Middle frontal gyrus (tissue), 1 donor: ENCODE measurements around the gene CAMSAP3.

Experiments used
- DNase-seq: peaks from one replicate; pipeline ENCODE4 v3.0.0-alpha.2; 2015; ENCODE audit warnings: low spot score; ENCODE audit errors: extremely low spot score

CAMSAP3 gene

DNA sequence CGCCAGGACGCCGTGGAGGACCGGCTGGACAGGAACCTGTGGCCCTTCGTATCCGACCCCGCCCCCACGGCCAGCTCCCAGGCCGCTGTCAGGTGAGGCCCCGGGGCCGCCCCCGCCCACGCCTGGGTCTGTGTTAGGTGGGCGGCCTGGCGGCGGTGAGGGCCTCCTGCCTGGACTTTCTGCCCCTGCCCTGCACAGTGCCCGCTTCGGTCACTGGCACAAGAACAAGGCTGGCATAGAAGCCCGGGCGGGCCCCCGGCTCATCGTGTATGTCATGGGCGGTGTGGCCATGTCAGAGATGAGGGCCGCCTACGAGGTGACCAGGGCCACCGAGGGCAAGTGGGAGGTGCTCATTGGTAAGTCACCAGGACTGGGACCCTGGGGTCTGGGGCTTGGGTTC lies 51.5 kb downstream of the CAMSAP3 start:
- no peak for DNase-seq

DNA sequence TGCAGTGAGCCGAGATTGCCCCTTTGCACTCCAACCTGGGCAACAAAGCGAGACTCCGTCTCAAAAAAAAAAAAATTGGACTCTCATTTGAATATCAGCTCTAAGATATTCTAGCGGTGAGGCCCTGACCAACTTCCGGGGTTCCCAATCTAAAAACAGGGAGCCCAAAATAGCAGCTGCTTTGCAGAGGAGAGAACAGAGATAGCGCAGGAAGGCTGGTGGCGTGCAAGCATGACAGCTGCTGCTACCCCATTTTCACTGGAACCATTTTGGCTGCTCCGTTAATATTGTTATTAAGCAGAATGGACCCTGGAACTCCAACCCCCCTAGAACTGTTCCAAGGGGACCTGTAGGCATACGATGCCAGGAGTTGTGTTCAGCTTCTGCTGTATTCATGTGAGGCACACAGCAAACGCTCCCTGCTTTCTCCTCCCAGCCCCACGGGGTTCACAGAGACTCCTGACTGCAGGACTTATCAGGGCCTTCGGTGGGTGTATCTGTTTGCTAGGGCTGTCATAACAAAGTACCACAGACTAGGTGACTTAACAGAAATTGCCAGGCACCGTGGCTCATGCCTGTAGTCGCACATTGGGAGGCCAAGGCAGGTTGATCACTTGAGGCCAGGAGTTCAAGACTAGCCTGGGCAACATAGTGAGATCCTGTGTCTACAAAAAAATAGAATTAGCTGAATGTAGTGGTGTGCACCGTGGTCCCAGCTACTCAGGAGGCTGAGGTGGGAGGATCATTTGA lies 52.8 kb downstream of the CAMSAP3 start:
- no peak for DNase-seq

DNA sequence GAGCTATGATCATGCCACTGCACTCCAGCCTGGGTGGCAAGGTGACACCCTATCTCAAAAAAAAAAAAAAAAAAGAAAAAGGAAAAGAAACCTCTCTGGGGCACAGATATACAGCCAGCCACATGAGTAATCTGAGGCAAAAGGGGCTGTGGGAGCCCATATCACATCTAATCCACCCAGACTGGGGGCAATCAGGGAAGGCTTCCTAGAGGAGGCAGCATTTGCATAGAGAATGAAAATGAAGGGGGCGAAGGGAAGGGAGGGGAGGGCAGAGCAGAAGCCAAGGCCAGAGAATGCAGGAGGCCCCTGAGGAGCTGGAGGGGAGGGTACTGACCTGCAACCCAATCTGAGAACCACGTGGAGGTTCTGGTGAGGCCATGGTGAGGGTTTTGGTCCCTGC lies 54.5 kb downstream of the CAMSAP3 start:
- no peak for DNase-seq

GRCh38 chr19:7652061-7652641 lies 56.5 kb downstream of the CAMSAP3 start:
- DNase-seq, result peak; percentile 34

GRCh38 chr19:7654401-7654800 lies 58.7 kb downstream of the CAMSAP3 start:
- no peak for DNase-seq

DNA sequence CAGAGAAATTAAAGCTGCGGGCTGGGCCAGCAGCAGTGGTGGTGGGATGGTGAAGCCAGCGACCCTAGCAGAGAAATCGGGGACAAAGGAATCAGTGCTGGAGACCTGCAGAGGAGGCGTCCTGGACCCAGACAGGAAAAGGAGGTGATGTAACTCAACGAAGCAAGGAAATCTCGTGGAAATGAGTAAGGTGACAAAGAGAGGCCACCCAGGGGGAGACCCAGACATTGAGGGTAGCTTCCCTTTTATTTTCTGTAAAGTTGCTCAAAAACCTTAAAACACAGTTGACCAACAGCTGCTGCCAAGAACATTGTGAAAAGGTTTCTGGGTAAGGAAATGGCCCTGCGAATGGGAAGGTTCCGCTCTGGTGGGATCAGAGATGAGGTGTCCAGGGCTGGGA lies 59.9 kb downstream of the CAMSAP3 start:
- no peak for DNase-seq

GRCh38 chr19:7657131-7657751 lies 61.6 kb downstream of the CAMSAP3 start:
- no peak for DNase-seq

DNA sequence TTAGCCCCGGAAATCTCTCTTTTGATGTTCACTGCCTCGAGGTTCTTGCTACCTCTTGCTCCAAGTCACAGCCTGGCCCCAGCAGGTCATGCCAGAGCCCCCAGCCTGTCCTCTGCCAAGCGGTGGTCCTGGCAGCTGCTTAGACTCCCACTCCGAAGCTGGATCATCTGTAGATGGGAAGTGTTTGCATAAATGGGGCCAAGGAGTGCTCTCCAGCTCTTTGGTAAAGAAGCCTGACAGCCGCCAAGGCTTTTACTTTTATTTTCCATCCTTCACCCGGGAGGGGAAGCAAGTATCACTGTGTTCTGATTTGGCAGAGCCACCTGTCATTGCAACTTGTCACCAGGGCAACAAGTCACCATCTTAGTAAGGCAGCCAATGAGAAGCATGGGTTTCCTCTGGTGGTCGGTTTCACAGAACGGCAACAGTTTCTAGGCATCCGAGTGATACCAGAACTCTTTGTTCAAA lies 62.6 kb downstream of the CAMSAP3 start:
- no peak for DNase-seq

- no peak for DNase-seq
Measured at GRCh38 chr19:7661744-7662538, 66.3 kb downstream of the CAMSAP3 start.

DNA sequence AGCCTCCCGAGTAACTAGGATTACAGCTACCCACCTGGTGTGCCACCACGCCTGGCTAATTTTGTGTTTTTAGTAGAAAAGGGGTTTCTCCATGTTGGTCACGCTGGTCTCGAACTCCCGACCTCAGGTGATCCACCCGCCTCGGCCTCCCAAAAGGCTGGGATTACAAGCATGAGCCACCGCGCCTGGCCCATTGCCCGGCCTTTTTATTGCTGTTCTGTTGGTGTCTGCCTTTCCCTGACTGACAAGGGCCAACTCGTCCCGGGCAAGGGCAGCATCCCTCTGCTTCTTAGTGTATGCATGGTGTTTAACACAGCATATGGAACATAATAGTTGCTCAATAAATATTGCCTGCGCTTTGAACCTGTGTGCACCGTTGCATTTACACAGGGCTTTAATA lies 67.0 kb downstream of the CAMSAP3 start:
- no peak for DNase-seq

- no peak for DNase-seq
Measured at GRCh38 chr19:7663706-7664105, 68.0 kb downstream of the CAMSAP3 start.

GRCh38 chr19:7665076-7665475 lies 69.4 kb downstream of the CAMSAP3 start:
- peak; percentile 44 for DNase-seq
